Measurements from ENCODE around the gene DCT.

DCT gene

GRCh38 chr13:94435604-94436226 lies 43.8 kb downstream of the DCT start:
- no peak overlapping the region for H3K9ac ChIP-seq (ENCODE audit: low read length)
- H3K27ac ChIP-seq (ENCODE audit: low read depth, low read length): no peak overlapping the region
- no peaks in the 10 kb centered on the region for H3K4me1 ChIP-seq (ENCODE audit: control insufficient read depth, insufficient read depth, low read length)
- H3K4me3 ChIP-seq (ENCODE audit: low read length): no peak overlapping the region
- H3K36me3 ChIP-seq (ENCODE audit: control insufficient read depth, insufficient read depth, low read length): no peaks in the 10 kb centered on the region
- no peaks in the 10 kb centered on the region for H3K27me3 ChIP-seq (ENCODE audit: control insufficient read depth, insufficient read depth, low read length)

DNA sequence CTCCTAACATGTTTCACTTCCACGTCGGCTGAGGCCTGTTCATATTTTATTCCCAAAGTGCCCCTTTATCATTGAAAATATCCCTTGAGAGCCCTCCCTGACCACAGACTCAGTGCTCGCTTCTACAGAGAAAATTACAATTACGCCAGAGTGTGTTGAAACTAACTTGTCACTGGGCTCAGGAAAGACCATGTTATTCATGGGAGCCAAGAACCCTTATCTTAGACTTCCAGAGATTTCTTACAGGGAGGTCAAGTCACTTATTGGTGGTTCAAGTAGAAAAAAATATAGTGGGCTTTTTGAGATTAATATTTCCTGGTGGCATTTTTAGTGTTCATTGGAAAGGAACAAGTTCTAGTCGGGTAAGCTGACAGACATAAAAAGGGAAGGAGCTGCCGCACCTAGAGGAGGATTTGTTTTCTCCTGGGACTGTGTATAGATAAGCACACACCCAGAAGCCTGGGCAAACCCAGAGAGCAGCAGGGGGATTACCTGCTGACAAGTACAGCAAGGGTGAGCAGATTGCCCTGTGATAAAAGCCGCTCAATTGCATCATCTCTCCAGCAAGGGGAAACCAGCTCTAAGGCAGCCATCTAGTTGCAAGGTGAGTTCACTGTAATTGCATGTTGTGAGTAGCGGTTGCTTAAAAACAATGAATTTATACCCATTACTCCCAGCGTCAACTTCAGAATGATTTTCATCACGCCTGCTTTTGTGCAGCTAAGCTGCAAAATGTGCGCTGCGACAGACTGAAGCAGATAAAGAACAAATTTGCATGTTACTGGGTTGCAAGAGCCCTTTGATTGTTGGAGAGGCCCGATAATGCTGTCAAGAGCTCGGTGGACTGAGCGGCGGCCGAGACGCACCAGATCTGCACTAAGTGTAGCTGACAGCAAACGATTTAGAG lies 46.2 kb downstream of the DCT start:
- Histone ChIP-seq H3K27me3 (ENCODE audit: control insufficient read depth, insufficient read depth, low read length) (no peaks in the 10 kb centered on the region), H3K27ac (ENCODE audit: low read depth, low read length) (no peak overlapping the region), H3K9ac (ENCODE audit: low read length) (no peak overlapping the region), H3K36me3 (ENCODE audit: control insufficient read depth, insufficient read depth, low read length) (no peaks in the 10 kb centered on the region), H3K4me1 (ENCODE audit: control insufficient read depth, insufficient read depth, low read length) (no peaks in the 10 kb centered on the region), H3K4me3 (ENCODE audit: low read length) (no peak overlapping the region)

GRCh38 chr13:94431987-94432386 lies 47.5 kb downstream of the DCT start:
- no peak overlapping the region for H3K4me3 ChIP-seq (ENCODE audit: low read length)
- no peaks in the 10 kb centered on the region for H3K4me1 ChIP-seq (ENCODE audit: control insufficient read depth, insufficient read depth, low read length)
- H3K9ac ChIP-seq (ENCODE audit: low read length): no peak overlapping the region
- H3K27ac ChIP-seq (ENCODE audit: low read depth, low read length): no peak overlapping the region
- H3K27me3 ChIP-seq (ENCODE audit: control insufficient read depth, insufficient read depth, low read length): no peaks in the 10 kb centered on the region
- no peaks in the 10 kb centered on the region for H3K36me3 ChIP-seq (ENCODE audit: control insufficient read depth, insufficient read depth, low read length)

GRCh38 chr13:94431574-94431973 lies 47.9 kb downstream of the DCT start:
- Histone ChIP-seq H3K9ac (ENCODE audit: low read length) (no peak overlapping the region), H3K4me3 (ENCODE audit: low read length) (no peak overlapping the region), H3K4me1 (ENCODE audit: control insufficient read depth, insufficient read depth, low read length) (no peaks in the 10 kb centered on the region), H3K27ac (ENCODE audit: low read depth, low read length) (no peak overlapping the region), H3K36me3 (ENCODE audit: control insufficient read depth, insufficient read depth, low read length) (no peaks in the 10 kb centered on the region), H3K27me3 (ENCODE audit: control insufficient read depth, insufficient read depth, low read length) (no peaks in the 10 kb centered on the region)

- H3K9ac ChIP-seq (ENCODE audit: low read length): no peak overlapping the region
- H3K36me3 ChIP-seq (ENCODE audit: control insufficient read depth, insufficient read depth, low read length): no peaks in the 10 kb centered on the region
- H3K4me3 ChIP-seq (ENCODE audit: low read length): no peak overlapping the region
- H3K27me3 ChIP-seq (ENCODE audit: control insufficient read depth, insufficient read depth, low read length): no peaks in the 10 kb centered on the region
- no peaks in the 10 kb centered on the region for H3K4me1 ChIP-seq (ENCODE audit: control insufficient read depth, insufficient read depth, low read length)
- H3K27ac ChIP-seq (ENCODE audit: low read depth, low read length): no peak overlapping the region
Measured at GRCh38 chr13:94427313-94427953, 52.0 kb downstream of the DCT start.

DNA sequence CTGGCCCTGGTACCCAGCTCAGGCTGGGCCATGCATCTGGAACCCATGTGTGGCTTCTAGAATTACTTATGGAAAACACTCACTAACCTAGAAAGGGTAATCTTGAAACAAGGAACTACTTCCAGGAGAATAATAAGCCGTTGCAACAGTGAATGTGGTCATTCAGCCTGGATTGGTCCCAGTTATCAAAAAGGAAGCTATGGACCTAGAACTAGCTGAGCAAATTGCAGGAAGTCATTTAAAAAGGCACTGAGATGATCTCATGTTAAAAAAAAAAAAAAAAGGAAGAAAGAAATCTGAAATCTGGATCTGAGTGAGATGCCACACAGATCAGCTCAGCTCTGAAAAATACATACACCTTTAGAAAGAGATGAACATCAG lies 59.6 kb downstream of the DCT start:
- no peaks in the 10 kb centered on the region for H3K36me3 ChIP-seq (ENCODE audit: control insufficient read depth, insufficient read depth, low read length)
- H3K9ac ChIP-seq (ENCODE audit: low read length): no peak overlapping the region
- H3K4me1 ChIP-seq (ENCODE audit: control insufficient read depth, insufficient read depth, low read length): no peaks in the 10 kb centered on the region
- H3K27ac ChIP-seq (ENCODE audit: low read depth, low read length): no peak overlapping the region
- H3K4me3 ChIP-seq (ENCODE audit: low read length): no peak overlapping the region
- no peaks in the 10 kb centered on the region for H3K27me3 ChIP-seq (ENCODE audit: control insufficient read depth, insufficient read depth, low read length)

DNA sequence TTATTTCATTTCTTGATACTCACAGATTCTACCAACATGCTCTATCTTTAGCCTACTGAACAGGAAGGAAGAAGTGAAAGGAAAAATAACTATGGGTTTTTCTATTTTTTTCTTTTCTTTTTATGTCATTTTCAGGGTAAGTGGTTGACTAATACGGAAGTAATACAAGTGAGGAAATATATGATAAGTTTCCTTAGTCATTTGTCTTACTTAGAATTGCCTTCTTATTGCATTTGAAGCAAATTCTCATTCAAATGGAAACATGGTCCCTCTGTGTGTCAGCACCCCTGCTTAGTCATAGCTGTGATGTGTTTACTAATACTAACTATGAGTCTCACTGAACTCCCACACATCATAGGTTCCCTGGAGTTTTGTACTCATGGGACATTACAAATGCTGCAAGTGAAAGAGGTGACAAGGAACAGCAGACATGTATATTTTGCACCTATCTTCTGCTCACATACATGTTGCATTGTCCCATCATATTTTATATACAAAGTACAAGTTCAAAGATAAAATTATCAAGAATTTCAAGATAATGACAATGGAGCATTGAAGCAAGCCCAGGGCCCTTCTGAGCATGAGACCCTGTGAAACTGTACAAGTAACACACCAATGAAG lies 60.1 kb downstream of the DCT start:
- H3K4me3 ChIP-seq (ENCODE audit: low read length): no peak overlapping the region
- no peaks in the 10 kb centered on the region for H3K36me3 ChIP-seq (ENCODE audit: control insufficient read depth, insufficient read depth, low read length)
- no peaks in the 10 kb centered on the region for H3K27me3 ChIP-seq (ENCODE audit: control insufficient read depth, insufficient read depth, low read length)
- H3K27ac ChIP-seq (ENCODE audit: low read depth, low read length): no peak overlapping the region
- no peak overlapping the region for H3K9ac ChIP-seq (ENCODE audit: low read length)
- H3K4me1 ChIP-seq (ENCODE audit: control insufficient read depth, insufficient read depth, low read length): no peaks in the 10 kb centered on the region

DNA sequence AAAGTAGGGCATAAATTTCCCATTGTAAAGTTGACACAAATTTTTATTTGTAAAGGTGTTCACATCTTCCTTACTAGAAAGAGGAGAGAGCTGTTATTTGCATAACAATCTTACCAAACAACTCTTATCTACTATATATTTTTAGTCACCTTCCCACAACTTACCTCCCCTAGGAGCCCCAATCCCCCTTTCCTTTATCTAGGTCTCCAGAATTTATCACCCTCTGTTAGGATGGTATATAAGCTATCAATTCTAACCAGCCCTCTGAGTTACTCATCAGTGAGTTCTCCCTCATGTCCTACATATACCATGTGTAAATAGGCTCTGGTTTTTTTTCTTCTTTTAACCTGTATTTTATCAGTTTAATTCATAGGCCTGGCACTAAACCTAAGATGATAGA lies 62.2 kb downstream of the DCT start:
- no peaks in the 10 kb centered on the region for H3K27me3 ChIP-seq (ENCODE audit: control insufficient read depth, insufficient read depth, low read length)
- H3K4me1 ChIP-seq (ENCODE audit: control insufficient read depth, insufficient read depth, low read length): no peaks in the 10 kb centered on the region
- no peaks in the 10 kb centered on the region for H3K36me3 ChIP-seq (ENCODE audit: control insufficient read depth, insufficient read depth, low read length)
- no peak overlapping the region for H3K4me3 ChIP-seq (ENCODE audit: low read length)
- no peak overlapping the region for H3K27ac ChIP-seq (ENCODE audit: low read depth, low read length)
- no peak overlapping the region for H3K9ac ChIP-seq (ENCODE audit: low read length)

DNA sequence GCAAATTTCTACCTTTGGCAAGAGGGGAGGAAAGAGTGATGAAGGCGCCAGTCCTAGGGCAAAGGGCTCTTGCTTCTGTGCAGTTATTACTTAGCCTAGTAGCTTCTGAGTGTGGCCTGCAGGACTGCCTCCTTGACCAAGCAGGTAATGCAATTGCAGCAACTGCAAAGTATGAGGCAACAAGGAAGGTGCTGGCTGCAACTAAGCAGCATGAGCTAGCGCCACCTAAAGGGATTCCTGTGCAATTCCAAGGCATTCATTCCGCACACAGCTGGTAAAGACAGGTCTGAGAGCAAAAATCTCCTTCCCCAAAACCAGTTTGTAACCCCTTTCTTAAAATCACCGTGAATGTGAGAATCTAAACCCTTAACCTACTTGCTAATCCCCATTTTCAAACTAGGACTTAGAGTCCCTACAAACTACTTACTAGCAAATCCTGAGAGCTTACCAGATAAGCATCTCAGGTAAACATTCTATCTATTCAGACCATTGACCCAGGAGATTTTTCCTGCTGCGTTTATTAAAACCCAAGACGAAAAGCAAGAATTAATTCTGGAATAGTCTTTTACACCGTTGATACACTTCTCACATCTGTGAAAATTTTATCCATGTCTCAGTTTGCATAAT lies 62.9 kb downstream of the DCT start:
- Histone ChIP-seq H3K9ac (ENCODE audit: low read length) (no peak overlapping the region), H3K27ac (ENCODE audit: low read depth, low read length) (no peak overlapping the region), H3K4me3 (ENCODE audit: low read length) (no peak overlapping the region), H3K27me3 (ENCODE audit: control insufficient read depth, insufficient read depth, low read length) (no peaks in the 10 kb centered on the region), H3K36me3 (ENCODE audit: control insufficient read depth, insufficient read depth, low read length) (no peaks in the 10 kb centered on the region), H3K4me1 (ENCODE audit: control insufficient read depth, insufficient read depth, low read length) (no peaks in the 10 kb centered on the region)

DNA sequence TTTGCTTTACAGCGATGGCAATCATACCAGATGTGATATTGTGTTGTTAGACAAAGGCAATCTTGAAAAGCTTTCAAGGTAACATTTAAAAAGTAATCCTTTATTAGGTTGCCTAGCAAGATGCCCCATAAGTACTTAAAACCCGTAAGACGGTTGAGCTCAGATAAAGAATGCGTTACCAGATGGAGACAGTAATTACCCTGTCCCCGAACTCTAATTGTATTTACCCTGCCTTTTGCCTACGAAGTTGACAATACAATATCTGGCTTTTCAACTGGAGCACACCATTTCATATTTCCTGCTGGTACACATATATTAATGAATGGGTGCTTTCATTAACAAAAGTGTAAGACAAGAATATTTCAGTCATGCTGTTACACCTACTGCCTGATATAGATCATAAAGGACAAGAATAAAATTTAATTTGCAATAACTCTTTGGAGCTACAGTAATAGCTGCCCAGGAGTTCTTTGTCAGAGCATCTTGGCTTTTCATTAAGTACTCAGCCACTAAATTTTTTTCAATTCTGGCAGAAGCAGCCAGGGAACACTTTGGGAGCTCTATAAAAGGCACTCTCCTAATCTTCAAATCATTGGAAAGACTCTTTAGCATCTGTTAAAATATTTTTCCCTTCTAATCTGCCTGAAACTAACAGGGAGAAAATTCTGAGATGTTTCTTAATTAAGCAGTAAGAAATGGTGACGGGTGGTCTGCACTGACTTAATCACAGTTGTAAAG lies 63.8 kb downstream of the DCT start:
- H3K9ac ChIP-seq (ENCODE audit: low read length): no peak overlapping the region
- H3K36me3 ChIP-seq (ENCODE audit: control insufficient read depth, insufficient read depth, low read length): no peaks in the 10 kb centered on the region
- H3K27me3 ChIP-seq (ENCODE audit: control insufficient read depth, insufficient read depth, low read length): no peaks in the 10 kb centered on the region
- H3K27ac ChIP-seq (ENCODE audit: low read depth, low read length): no peak overlapping the region
- H3K4me1 ChIP-seq (ENCODE audit: control insufficient read depth, insufficient read depth, low read length): no peaks in the 10 kb centered on the region
- no peak overlapping the region for H3K4me3 ChIP-seq (ENCODE audit: low read length)

DNA sequence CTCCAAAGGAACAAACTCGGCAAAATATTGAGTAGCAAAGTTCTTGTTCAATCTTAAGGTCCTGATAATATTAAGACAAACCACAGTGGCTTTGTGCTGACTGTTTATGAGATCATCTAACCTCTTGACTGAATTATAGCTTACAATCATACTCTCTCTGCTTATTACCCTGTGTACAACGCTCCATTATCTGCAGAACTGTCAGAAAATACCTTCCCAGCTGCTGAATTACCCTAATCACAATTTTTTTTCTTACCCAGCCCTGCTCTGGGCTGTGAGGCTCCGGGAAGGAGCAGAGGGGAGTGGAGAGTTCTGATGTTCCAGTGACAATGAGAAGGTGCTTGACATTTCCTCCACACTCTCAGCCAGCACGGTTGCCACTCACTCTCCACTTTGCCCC lies 64.8 kb downstream of the DCT start:
- Histone ChIP-seq H3K27ac (ENCODE audit: low read depth, low read length) (no peak overlapping the region), H3K27me3 (ENCODE audit: control insufficient read depth, insufficient read depth, low read length) (no peaks in the 10 kb centered on the region), H3K9ac (ENCODE audit: low read length) (no peak overlapping the region), H3K4me1 (ENCODE audit: control insufficient read depth, insufficient read depth, low read length) (no peaks in the 10 kb centered on the region), H3K4me3 (ENCODE audit: low read length) (no peak overlapping the region), H3K36me3 (ENCODE audit: control insufficient read depth, insufficient read depth, low read length) (no peaks in the 10 kb centered on the region)

Data from rectal smooth muscle tissue (tissue), 1 donor.